H1 (cell line): ENCODE data around the gene FARS2. TPM values are rescaled to one million over a fixed set of nuclear protein-coding genes. Genes with fewer than 3 reads are reported as not detected.

ENCODE experiments used
- CTCF ChIA-PET: fragments of 300-600 bp; sonication (Branson Sonifier 250); formaldehyde crosslinking; loops from one replicate; lab custom pipeline; 2021; ENCODE audit not compliant: partially characterized antibody; lab: Charles Lee
- POLR2A ChIA-PET: fragments of 300-600 bp; sonication (Branson Sonifier 250); formaldehyde crosslinking; loops from one replicate; lab custom pipeline; 2021; ENCODE audit warnings: inconsistent platforms; ENCODE audit not compliant: partially characterized antibody; lab: Charles Lee
- DNase-seq, 2 experiments: peaks; one replicate each; pipeline versions ENCODE4 v3.0.0 to v3.0.0-alpha.2; 2010 to 2022; ENCODE audit warnings: low spot score in 2 of 2, low read depth in 1 of 2, mixed read lengths in 1 of 2
- FAIRE-seq: peaks from 2 replicates; lab custom pipeline; 2011; peaks lifted over from hg19 to GRCh38; lab: Jason Lieb, UNC
- H2AFZ ChIP-seq: 2 replicates; pipeline ENCODE4 v1.8.1; 2012; ENCODE audit warnings: low read length, inconsistent platforms
- H2AK5ac ChIP-seq: 2 replicates; pipeline ENCODE4 v1.6.1; 2013; ENCODE audit warnings: low read depth, low read length
- H2BK120ac ChIP-seq: replicated peaks from 2 replicates; pipeline ENCODE3; 2013; ENCODE audit warnings: low read depth, low read length, inconsistent platforms
- H2BK12ac ChIP-seq: 2 replicates; pipeline ENCODE4 v1.6.1; 2013; ENCODE audit warnings: low read depth, low read length
- H2BK15ac ChIP-seq: 2 replicates; pipeline ENCODE4 v1.6.1; 2013; ENCODE audit warnings: low read length
- H2BK20ac ChIP-seq: 2 replicates; pipeline ENCODE4 v1.6.1; 2013; ENCODE audit warnings: low read length
- H2BK5ac ChIP-seq: 2 replicates; pipeline ENCODE4 v1.6.1; 2013; ENCODE audit warnings: low read depth, low read length
- H3K14ac ChIP-seq: 2 replicates; pipeline ENCODE4 v1.6.1; 2013; ENCODE audit warnings: inconsistent platforms; ENCODE audit not compliant: insufficient read length
- H3K18ac ChIP-seq: 2 replicates; pipeline ENCODE4 v1.6.1; 2013; ENCODE audit warnings: low read length; ENCODE audit errors: extremely low read depth
- H3K23ac ChIP-seq: 2 replicates; pipeline ENCODE4 v1.6.1; 2013; ENCODE audit warnings: inconsistent platforms; ENCODE audit not compliant: insufficient read length
- H3K23me2 ChIP-seq: 2 replicates; pipeline ENCODE4 v1.6.1; 2013; ENCODE audit warnings: low read depth, low read length
- H3K27ac ChIP-seq: 2 replicates; pipeline ENCODE4 v1.6.1; 2011; ENCODE audit warnings: low read depth, low read length, inconsistent platforms
- H3K27me3 ChIP-seq, 4 experiments: replicated peaks in 1 of 4; 1 replicate in 1 of 4; 2 replicates in 3 of 4; pipeline versions ENCODE4 v1.6.1 to v1.8.1; 2011 to 2013; ENCODE audit warnings: low read length in 3 of 4, mild to moderate bottlenecking in 3 of 4, inconsistent platforms in 2 of 4, mixed read lengths in 2 of 4, moderate library complexity in 1 of 4; ENCODE audit not compliant: control insufficient read depth in 3 of 4, insufficient read depth in 3 of 4; ENCODE audit errors: extremely low read depth in 1 of 4
- H3K36me3 ChIP-seq, 4 experiments: 2 replicates each; pipeline versions ENCODE4 v1.6.1 to v1.8.1; 2011 to 2013; ENCODE audit warnings: mild to moderate bottlenecking in 4 of 4, low read length in 3 of 4, moderate library complexity in 2 of 4, control low read depth in 1 of 4, inconsistent platforms in 1 of 4; ENCODE audit not compliant: insufficient read depth in 4 of 4, control insufficient read depth in 2 of 4
- H3K4ac ChIP-seq: replicated peaks from 2 replicates; pipeline ENCODE3; 2013; ENCODE audit warnings: low read length, low read depth, mixed read lengths, inconsistent platforms; ENCODE audit not compliant: insufficient read length
- H3K4me1 ChIP-seq, 4 experiments: replicated peaks in 1 of 4; 1 replicate in 1 of 4; 2 replicates in 3 of 4; pipeline versions ENCODE4 v1.6.1 to v1.8.1; 2011 to 2013; ENCODE audit warnings: low read length in 3 of 4, inconsistent platforms in 2 of 4, mixed read lengths in 1 of 4; ENCODE audit not compliant: insufficient read depth in 4 of 4, control insufficient read depth in 3 of 4
- H3K4me2 ChIP-seq, 2 experiments: 2 replicates each; pipeline versions ENCODE4 v1.6.1 to v1.8.1; 2011 to 2013; ENCODE audit warnings: low read depth in 2 of 2, low read length in 2 of 2, control low read depth in 1 of 2, inconsistent platforms in 1 of 2, mild to moderate bottlenecking in 1 of 2; ENCODE audit not compliant: insufficient read depth in 1 of 2
- H3K4me3 ChIP-seq, 4 experiments: fragments of 200-600, 300-600 bp in 1 of 4; sonication (generic), shearing (Covaris generic), sonication (Bioruptor Twin) in 1 of 4; 2 replicates each; pipeline versions ENCODE4 v1.5.1 to v1.8.1; 2011 to 2016; ENCODE audit warnings: low read length in 4 of 4, low read depth in 3 of 4, control low read depth in 2 of 4, inconsistent platforms in 2 of 4, mild to moderate bottlenecking in 2 of 4, mixed read lengths in 1 of 4, moderate library complexity in 1 of 4; ENCODE audit not compliant: insufficient read depth in 2 of 4; ENCODE audit errors: extremely low read depth in 1 of 4
- H3K56ac ChIP-seq: replicated peaks from 2 replicates; pipeline ENCODE3; 2013; ENCODE audit warnings: low read depth, mild to moderate bottlenecking, mixed read lengths, low read length, inconsistent platforms; ENCODE audit not compliant: insufficient read length
- H3K79me1 ChIP-seq: 2 replicates; pipeline ENCODE4 v1.6.1; 2013; ENCODE audit warnings: low read depth, low read length, control low read depth
- H3K79me2 ChIP-seq, 2 experiments: 2 replicates each; pipeline versions ENCODE4 v1.6.1 to v1.8.1; 2012 to 2013; ENCODE audit warnings: low read length in 2 of 2, mild to moderate bottlenecking in 2 of 2, inconsistent platforms in 1 of 2; ENCODE audit not compliant: insufficient read depth in 2 of 2, control insufficient read depth in 1 of 2
- H3K9ac ChIP-seq, 4 experiments: replicated peaks in 1 of 4; 1 replicate in 1 of 4; 2 replicates in 3 of 4; pipeline versions ENCODE4 v1.6.1 to v1.8.1; 2011 to 2013; ENCODE audit warnings: low read depth in 3 of 4, low read length in 3 of 4, control low read depth in 2 of 4, mild to moderate bottlenecking in 2 of 4, moderate library complexity in 2 of 4, inconsistent platforms in 1 of 4; ENCODE audit errors: extremely low read depth in 1 of 4
- H3K9me3 ChIP-seq, 2 experiments: 2 replicates each; pipeline versions ENCODE4 v1.6.1 to v1.8.1; 2012 to 2013; ENCODE audit warnings: mild to moderate bottlenecking in 2 of 2, moderate library complexity in 2 of 2, control low read depth in 1 of 2, inconsistent platforms in 1 of 2, low read depth in 1 of 2, low read length in 1 of 2, mixed read lengths in 1 of 2; ENCODE audit not compliant: insufficient read depth in 2 of 2
- H4K20me1 ChIP-seq, 2 experiments: replicated peaks in 1 of 2; 2 replicates each; pipeline versions ENCODE3 to v1.8.1; 2011 to 2013; ENCODE audit warnings: inconsistent platforms in 2 of 2, low read length in 2 of 2, mild to moderate bottlenecking in 1 of 2; ENCODE audit not compliant: insufficient read depth in 2 of 2, control insufficient read depth in 1 of 2
- H4K5ac ChIP-seq: 2 replicates; pipeline ENCODE4 v1.6.1; 2013; ENCODE audit warnings: low read length, low read depth, mixed read lengths, inconsistent platforms; ENCODE audit not compliant: insufficient read length
- H4K8ac ChIP-seq: 2 replicates; pipeline ENCODE4 v1.8.0; 2013; ENCODE audit warnings: mild to moderate bottlenecking, moderate library complexity, low read length, inconsistent platforms; ENCODE audit not compliant: insufficient read depth; ENCODE audit errors: extremely low read depth
- H4K91ac ChIP-seq: replicated peaks from 2 replicates; pipeline ENCODE3; 2013; ENCODE audit warnings: low read length, mixed read lengths, inconsistent platforms; ENCODE audit not compliant: insufficient read length
- ATF3 ChIP-seq: IDR thresholded peaks from 2 replicates; pipeline ENCODE4 v1.6.1; 2011; ENCODE audit warnings: low read depth, mild to moderate bottlenecking, low read length; ENCODE audit not compliant: insufficient read depth
- BCL11A ChIP-seq, 2 experiments: IDR thresholded peaks; one replicate each; pipeline ENCODE4 v1.6.1; 2011; ENCODE audit warnings: low read depth in 2 of 2, low read length in 2 of 2, mild to moderate bottlenecking in 2 of 2
- CEBPB ChIP-seq: IDR thresholded peaks from 2 replicates; pipeline ENCODE4 v1.6.1; 2012; ENCODE audit warnings: low read depth, low read length
- CHD2 ChIP-seq: IDR thresholded peaks from 2 replicates; pipeline ENCODE4 v1.6.1; 2012; ENCODE audit warnings: low read length, improper control_type of control experiment
- EGR1 ChIP-seq: IDR thresholded peaks from 2 replicates; pipeline ENCODE4 v1.6.1; 2011; ENCODE audit warnings: low read depth, low read length, borderline replicate concordance
- EP300 ChIP-seq, 2 experiments: IDR thresholded peaks; 1 replicate in 1 of 2; 2 replicates in 1 of 2; pipeline ENCODE4 v1.6.1; 2011 to 2012; ENCODE audit warnings: low read depth in 2 of 2, low read length in 2 of 2, mild to moderate bottlenecking in 2 of 2, borderline replicate concordance in 1 of 2, inconsistent platforms in 1 of 2, moderate library complexity in 1 of 2
- FOSL1 ChIP-seq: IDR thresholded peaks from 2 replicates; pipeline ENCODE4 v1.6.1; 2011; ENCODE audit warnings: mild to moderate bottlenecking, low read depth, low read length, moderate library complexity; ENCODE audit not compliant: insufficient read depth
- HDAC6 ChIP-seq: IDR thresholded peaks from one replicate; pipeline ENCODE4 v1.7.1; 2012; ENCODE audit warnings: low read depth, mild to moderate bottlenecking, inconsistent platforms, low read length, moderate library complexity
- JUND ChIP-seq: IDR thresholded peaks from 2 replicates; pipeline ENCODE4 v1.6.1; 2011; ENCODE audit warnings: mild to moderate bottlenecking, improper control_type of control experiment, low read length
- KDM4A ChIP-seq: IDR thresholded peaks from one replicate; pipeline ENCODE4 v1.7.1; 2012; ENCODE audit warnings: low read depth, mild to moderate bottlenecking, moderate library complexity, low read length, inconsistent platforms; ENCODE audit not compliant: severe bottlenecking
- NANOG ChIP-seq: IDR thresholded peaks from 2 replicates; pipeline ENCODE4 v1.6.1; 2011; ENCODE audit warnings: low read length, low read depth, mild to moderate bottlenecking, inconsistent platforms; ENCODE audit not compliant: insufficient read depth, poor library complexity, severe bottlenecking
- NRF1 ChIP-seq: IDR thresholded peaks from 2 replicates; pipeline ENCODE4 v1.6.1; 2011; ENCODE audit warnings: mild to moderate bottlenecking, low read depth, low read length, improper control_type of control experiment
- RAD21 ChIP-seq, 2 experiments: IDR thresholded peaks in 1 of 2; conservative IDR thresholded peaks in 1 of 2; 2 replicates each; pipeline ENCODE4 v1.6.1; 2011; ENCODE audit warnings: low read depth in 2 of 2, low read length in 2 of 2, improper control_type of control experiment in 1 of 2, inconsistent platforms in 1 of 2, mild to moderate bottlenecking in 1 of 2, moderate library complexity in 1 of 2
- SP2 ChIP-seq: IDR thresholded peaks from 2 replicates; pipeline ENCODE4 v1.6.1; 2012; ENCODE audit warnings: mild to moderate bottlenecking, low read length, inconsistent platforms
- WGBS, 2 experiments: shearing (Covaris generic) in 1 of 2; methylation state at CpG; one replicate each; pipeline versions ENCODE4 v1.1.6 to v1.1.7; 2013 to 2015; ENCODE audit warnings: low lambda C conversion rate in 2 of 2, mixed read lengths in 2 of 2, inconsistent platforms in 1 of 2, low coverage in 1 of 2, missing lambda C conversion rate in 1 of 2; ENCODE audit not compliant: insufficient replicate concordance in 2 of 2, insufficient coverage in 1 of 2, insufficient read length in 1 of 2; ENCODE audit errors: extremely low coverage in 1 of 2, missing lambda C conversion rate in 1 of 2; 5-methylcytosine and 5-hydroxymethylcytosine counted together
- polyA plus RNA-seq, 7 experiments: library from polyadenylated mRNA; depleted of rRNA in 3 of 7; stranded (reverse) in 5 of 7; unstranded in 2 of 7; fragments of >200 nt in 5 of 7; fragments of 200-250 nt in 2 of 7; gene quantifications; 1 replicate in 5 of 7; 2 replicates in 1 of 7; 4 replicates in 1 of 7; pipeline versions ENCODE4 v1.2.1 to v1.2.3, GENCODE V29; 2011 to 2013; ENCODE audit warnings: missing spikeins in 2 of 7, mixed read lengths in 2 of 7
- total RNA-seq: library from RNA; stranded (reverse); fragmentation: NEBNext Ultra II Directional; extraction: Animal tissue kit (Norgen Biotek cat#: 25700); gene quantifications from 2 replicates; pipeline ENCODE4 v1.2.1, GENCODE V29; 2021

The FARS2 gene
- total and polyA plus RNA-seq, 2 of the 8 experiments (the other 6 are each of a cell fraction or from before 2014, with no cell fraction given), result 11.7 to 14.4 TPM

- Histone ChIP-seq H2AFZ (no peak overlapping the region), H3K23ac (no peak overlapping the region), H3K56ac (no peak overlapping the region), H3K4me1 (peaks cover 0 to 2% (median 0%) of the 10 kb centered on the region in 4 experiments; a peak in 2 of 7 replicates), H4K8ac (no peak overlapping the region), H2BK20ac (no peak overlapping the region), H3K4me2 (no peak overlapping the region), H2BK5ac (no peak overlapping the region), H3K23me2 (no peaks in the 10 kb centered on the region), H3K4ac (no peak overlapping the region), H3K27me3 (no peaks in the 10 kb centered on the region), H2AK5ac (no peak overlapping the region), H3K9ac (no peak overlapping the region), H4K20me1 (peaks cover 0 to 2% of the 10 kb centered on the region in 2 experiments), H2BK120ac (no peak overlapping the region), H3K79me2 (no peaks in the 10 kb centered on the region), H3K14ac (no peak overlapping the region), H3K9me3 (no peaks in the 10 kb centered on the region), H4K5ac (no peak overlapping the region), H4K91ac (no peak overlapping the region), H2BK12ac (no peak overlapping the region), H3K4me3 (no peak overlapping the region), H2BK15ac (no peak overlapping the region), H3K79me1 (no peaks in the 10 kb centered on the region; the same call in 1 of the 2 replicates), H3K27ac (no peak overlapping the region), H3K18ac (no peak overlapping the region), H3K36me3 (no peaks in the 10 kb centered on the region)
- CTCF ChIA-PET, result interaction anchor here (0.6 to 1.2 kb wide), 4 partner anchors 450 to 1121 kb away, joined by 3 to 4 read pairs (median 3); no protein-coding TSS in a partner anchor
- FAIRE-seq, result no peak
- POLR2A ChIA-PET, result no interaction called here
- DNase-seq, result no peak
- WGBS, 2 experiments, result 89% methylated on average over 4 of the region's 4 CpGs; no CpG with 5 or more reads in 1 of the 2 experiments
- TF ChIP-seq SP2 (no peak), ATF3 (no peak), KDM4A (no peak), JUND (no peak), RAD21 (IDR thresholded peaks at IDR 0.05 in 1 of 2, conservative IDR thresholded peaks at IDR 0.05 in 1 of 2; ENCODE audit: low read depth in 2 of 2, low read length in 2 of 2) (no peak), NANOG (no peak), BCL11A (IDR thresholded peaks at IDR 0.05; ENCODE audit: low read depth in 2 of 2, low read length in 2 of 2) (no peak), HDAC6 (no peak), EP300 (IDR thresholded peaks at IDR 0.05; ENCODE audit: borderline replicate concordance in 1 of 2, low read depth in 2 of 2, low read length in 2 of 2) (no peak), CEBPB (no peak), NRF1 (no peak), FOSL1 (no peak), EGR1 (no peak), CHD2 (no peak)
Observed at GRCh38 chr6:5425797-5426196, 164.5 kb downstream of the FARS2 start.
